HepG2 (cell line): ENCODE data around the gene FN1. TPM values are rescaled to one million over a fixed set of nuclear protein-coding genes. Genes with fewer than 3 reads are reported as not detected.

ENCODE experiments used
- ARID2 ChIP-seq: sonication (generic); formaldehyde crosslinking; IDR thresholded peaks from 2 replicates; pipeline ENCODE4 v1.8.1; 2022; ENCODE audit warnings: mild to moderate bottlenecking, missing genetic modification reagents, borderline replicate concordance
- ATF7 ChIP-seq, 2 experiments: fragments of 450-650 bp in 1 of 2; sonication (generic) in 1 of 2; formaldehyde crosslinking in 1 of 2; IDR thresholded peaks; 2 replicates each; pipeline versions ENCODE4 v1.4.0 to v1.6.1; 2016 to 2020; ENCODE audit warnings: antibody characterized with exemption in 1 of 2, mild to moderate bottlenecking in 1 of 2, missing genetic modification reagents in 1 of 2
- BORCS8-MEF2B ChIP-seq: sonication (generic); formaldehyde crosslinking; IDR thresholded peaks from 2 replicates; pipeline ENCODE4 v1.8.0; 2022; ENCODE audit warnings: mild to moderate bottlenecking, missing genetic modification reagents
- HNF4G ChIP-seq, 2 experiments: sonication (generic) in 1 of 2; formaldehyde crosslinking in 1 of 2; IDR thresholded peaks; 2 replicates each; pipeline versions ENCODE4 v1.4.0 to v1.6.1; 2011 to 2020; ENCODE audit warnings: borderline replicate concordance in 2 of 2, low read depth in 2 of 2, mild to moderate bottlenecking in 2 of 2, low read length in 1 of 2, missing genetic modification reagents in 1 of 2, moderate library complexity in 1 of 2
- JARID2 ChIP-seq: sonication (generic); formaldehyde crosslinking; IDR thresholded peaks from 2 replicates; pipeline ENCODE4 v1.8.1; 2023; ENCODE audit warnings: missing genetic modification reagents, inconsistent platforms; ENCODE audit not compliant: insufficient replicate concordance
- MAZ ChIP-seq, 2 experiments: sonication (generic) in 1 of 2; formaldehyde crosslinking in 1 of 2; IDR thresholded peaks; 2 replicates each; pipeline versions ENCODE4 v1.5.0 to v1.6.1; 2012 to 2020; ENCODE audit warnings: low read depth in 2 of 2, mild to moderate bottlenecking in 2 of 2, borderline replicate concordance in 1 of 2, improper control_type of control experiment in 1 of 2, low read length in 1 of 2, missing genetic modification reagents in 1 of 2, moderate library complexity in 1 of 2
- NFE2L1 ChIP-seq: sonication (generic); formaldehyde crosslinking; IDR thresholded peaks from 2 replicates; pipeline ENCODE4 v1.4.0; 2020; ENCODE audit warnings: missing genetic modification reagents, mild to moderate bottlenecking, borderline replicate concordance
- PHF20 ChIP-seq: sonication (generic); formaldehyde crosslinking; IDR thresholded peaks from 2 replicates; pipeline ENCODE4 v1.5.0; 2020; ENCODE audit warnings: mild to moderate bottlenecking, missing genetic modification reagents
- RAD21 ChIP-seq: fragments of 450-650 bp; formaldehyde crosslinking; IDR thresholded peaks from 2 replicates; pipeline ENCODE4 v1.5.0; 2020; ENCODE audit warnings: mild to moderate bottlenecking
- SYNCRIP ChIP-seq: fragments of 200-400 bp; formaldehyde crosslinking; IDR thresholded peaks from 2 replicates; pipeline ENCODE4 v1.6.1; 2018; ENCODE audit warnings: mild to moderate bottlenecking, low read depth, low read length; ENCODE audit not compliant: insufficient read depth
- YY1 ChIP-seq: IDR thresholded peaks from 2 replicates; pipeline ENCODE4 v1.6.1; 2011; ENCODE audit warnings: low read length, low read depth, moderate library complexity, mild to moderate bottlenecking; ENCODE audit not compliant: insufficient read depth, insufficient replicate concordance
- ZBTB7B ChIP-seq: sonication (generic); formaldehyde crosslinking; IDR thresholded peaks from 2 replicates; pipeline ENCODE4 v1.4.0; 2020; ENCODE audit warnings: missing genetic modification reagents
- ZNF484 ChIP-seq: sonication (generic); formaldehyde crosslinking; IDR thresholded peaks from 2 replicates; pipeline ENCODE4 v1.5.1; 2020; ENCODE audit warnings: mild to moderate bottlenecking, low read depth, missing genetic modification reagents, borderline replicate concordance
- ZNF558 ChIP-seq: sonication (generic); formaldehyde crosslinking; IDR thresholded peaks from 2 replicates; pipeline ENCODE4 v1.9.0; 2022; ENCODE audit warnings: mild to moderate bottlenecking, missing genetic modification reagents, borderline replicate concordance
- ZNF737 ChIP-seq: sonication (generic); formaldehyde crosslinking; IDR thresholded peaks from 2 replicates; pipeline ENCODE4 v1.5.0; 2020; ENCODE audit warnings: missing genetic modification reagents, mild to moderate bottlenecking, borderline replicate concordance
- ZNF878 ChIP-seq: sonication (generic); formaldehyde crosslinking; IDR thresholded peaks from 2 replicates; pipeline ENCODE4 v1.8.1; 2023; ENCODE audit warnings: mild to moderate bottlenecking, missing genetic modification reagents, moderate library complexity
- polyA plus RNA-seq, 8 experiments: library from polyadenylated mRNA; depleted of rRNA in 3 of 8; stranded (reverse) in 7 of 8; unstranded in 1 of 8; fragments of >200 nt; fragmentation: Illumina TruSeq in 4 of 8; extraction: Trizol in 4 of 8; gene quantifications; 2 replicates each; pipeline versions ENCODE4 v1.2.1 to v1.2.3, GENCODE V29; 2011 to 2016; ENCODE audit warnings: low read depth in 4 of 8, missing spikeins in 1 of 8, mixed read lengths in 1 of 8; ENCODE audit not compliant: insufficient read depth in 1 of 8
- total RNA-seq, 5 experiments: library from RNA; depleted of rRNA; stranded (reverse); fragments of >200 nt; fragmentation: Illumina TruSeq; extraction: Trizol; gene quantifications; 2 replicates each; pipeline ENCODE4 v1.2.3, GENCODE V29; 2016; ENCODE audit warnings: low read depth in 1 of 5

FN1 gene
- total and polyA plus RNA-seq, 2 of the 13 experiments (the other 11 are each of a cell fraction or from before 2014, with no cell fraction given): 1,847 to 6,471 TPM

GRCh38 chr2:215435280-215435869 lies 493 bp downstream of the FN1 start (continued):
- TF ChIP-seq SYNCRIP: no peak
- TF ChIP-seq ZNF878 (CRISPR knock-in tag): peak; percentile 66
- peak; percentile 89; the same call in 1 of the 2 replicates for TF ChIP-seq ZNF558 (CRISPR knock-in tag)
- TF ChIP-seq RAD21: 0 out of 2 replicates have a peak, but pooled peaks have one; percentile 22
- TF ChIP-seq ZBTB7B (CRISPR knock-in tag): peak; percentile 65; the same call in 1 of the 2 replicates
- TF ChIP-seq ZNF737 (CRISPR knock-in tag): peak; percentile 94; the same call in 1 of the 2 replicates
- TF ChIP-seq ARID2 (CRISPR knock-in tag): peak; percentile 90; the same call in 1 of the 2 replicates
- TF ChIP-seq ZNF484: 0 out of 2 replicates have a peak, but pooled peaks have one; percentile 72
- TF ChIP-seq HNF4G (IDR thresholded peaks at IDR 0.05; ENCODE audit: borderline replicate concordance, low read depth, low read length): no peak
- peak; percentile 86 for TF ChIP-seq HNF4G (CRISPR knock-in tag; IDR thresholded peaks at IDR 0.05; ENCODE audit: borderline replicate concordance, low read depth)
- 0 out of 2 replicates have a peak, but pooled peaks have one; percentile 11 for TF ChIP-seq NFE2L1 (CRISPR knock-in tag)
- no peak; the same call in 1 of the 2 replicates for TF ChIP-seq BORCS8-MEF2B (CRISPR knock-in tag)
- peak; percentile 19 for TF ChIP-seq JARID2
- TF ChIP-seq PHF20: 0 out of 2 replicates have a peak, but pooled peaks have one; percentile 17
- TF ChIP-seq MAZ (IDR thresholded peaks at IDR 0.05; ENCODE audit: borderline replicate concordance, low read depth, low read length): no peak
- TF ChIP-seq MAZ (CRISPR knock-in tag; IDR thresholded peaks at IDR 0.05; ENCODE audit: low read depth): no peak
- TF ChIP-seq ATF7 (IDR thresholded peaks at IDR 0.05): no peak
- peak; percentile 62; the same call in 1 of the 2 replicates for TF ChIP-seq ATF7 (CRISPR knock-in tag; IDR thresholded peaks at IDR 0.05)
- TF ChIP-seq YY1: no peak
- TF ChIP-seq, all 625 proteins: peak for 198
